DMS79 (cell line): Measurements from ENCODE around the gene MTMR4.
A peak's percentile ranks its signal among the peaks of the same experiment; 100 is the strongest.
"Not testable (repeated sequence)": the region's sequence is repeated elsewhere in the genome, so short reads cannot be mapped to it uniquely, and the experiment has no call there.

Experiments used
- DNase-seq: peaks from one replicate; lab custom pipeline; 2025; lab: John Stamatoyannopoulos, UW

The MTMR4 gene

GRCh38 chr17:58492238-58493121 lies 22.0 kb downstream of the MTMR4 start:
- no peak for DNase-seq

GRCh38 chr17:58491510-58492045 lies 22.9 kb downstream of the MTMR4 start:
- no peak for DNase-seq

- no peak for DNase-seq
Observed at GRCh38 chr17:58488428-58488890, 26.0 kb downstream of the MTMR4 start.

- DNase-seq = no peak
Observed at GRCh38 chr17:58487589-58488427, 26.6 kb downstream of the MTMR4 start, which contains the start of gene HSF5. TSS of gene HSF5 (minus strand) at chr17:58488408. CDS start at chr17:58488274, 134 bp downstream.

- no peak for DNase-seq
Observed at GRCh38 chr17:58484600-58484999, 29.8 kb downstream of the MTMR4 start.

GRCh38 chr17:58481798-58482197 lies 32.6 kb downstream of the MTMR4 start:
- DNase-seq = not testable (repeated sequence)

GRCh38 chr17:58480090-58480489 lies 34.3 kb downstream of the MTMR4 start:
- DNase-seq = no peak

- DNase-seq = no peak
Observed at GRCh38 chr17:58476812-58477211, 37.6 kb downstream of the MTMR4 start.

- DNase-seq = no peak
Observed at GRCh38 chr17:58475985-58476384, 38.5 kb downstream of the MTMR4 start.

- no peak for DNase-seq
Observed at GRCh38 chr17:58470356-58470755, 44.1 kb downstream of the MTMR4 start.

- no peak for DNase-seq
Observed at GRCh38 chr17:58468944-58469343, 45.5 kb downstream of the MTMR4 start.

- no peak for DNase-seq
Observed at GRCh38 chr17:58455491-58455890, 58.9 kb downstream of the MTMR4 start.

GRCh38 chr17:58452738-58453137 lies 61.7 kb downstream of the MTMR4 start:
- DNase-seq = no peak

- peak; percentile 17 for DNase-seq
Observed at GRCh38 chr17:58447039-58447975, 67.1 kb downstream of the MTMR4 start.

- DNase-seq = no peak
Observed at GRCh38 chr17:58446086-58446485, 68.4 kb downstream of the MTMR4 start.
